GM18499 (cell line): Measurements from ENCODE around the gene ZFP28.

ENCODE experiments used
- ATAC-seq: cut with Tn5 transposase; IDR thresholded peaks from one replicate; pipeline ENCODE4 v1.9.1; 2021; ENCODE audit warnings: moderate number of reproducible peaks; ENCODE audit not compliant: insufficient read depth, unreplicated experiment

Gene ZFP28

DNA sequence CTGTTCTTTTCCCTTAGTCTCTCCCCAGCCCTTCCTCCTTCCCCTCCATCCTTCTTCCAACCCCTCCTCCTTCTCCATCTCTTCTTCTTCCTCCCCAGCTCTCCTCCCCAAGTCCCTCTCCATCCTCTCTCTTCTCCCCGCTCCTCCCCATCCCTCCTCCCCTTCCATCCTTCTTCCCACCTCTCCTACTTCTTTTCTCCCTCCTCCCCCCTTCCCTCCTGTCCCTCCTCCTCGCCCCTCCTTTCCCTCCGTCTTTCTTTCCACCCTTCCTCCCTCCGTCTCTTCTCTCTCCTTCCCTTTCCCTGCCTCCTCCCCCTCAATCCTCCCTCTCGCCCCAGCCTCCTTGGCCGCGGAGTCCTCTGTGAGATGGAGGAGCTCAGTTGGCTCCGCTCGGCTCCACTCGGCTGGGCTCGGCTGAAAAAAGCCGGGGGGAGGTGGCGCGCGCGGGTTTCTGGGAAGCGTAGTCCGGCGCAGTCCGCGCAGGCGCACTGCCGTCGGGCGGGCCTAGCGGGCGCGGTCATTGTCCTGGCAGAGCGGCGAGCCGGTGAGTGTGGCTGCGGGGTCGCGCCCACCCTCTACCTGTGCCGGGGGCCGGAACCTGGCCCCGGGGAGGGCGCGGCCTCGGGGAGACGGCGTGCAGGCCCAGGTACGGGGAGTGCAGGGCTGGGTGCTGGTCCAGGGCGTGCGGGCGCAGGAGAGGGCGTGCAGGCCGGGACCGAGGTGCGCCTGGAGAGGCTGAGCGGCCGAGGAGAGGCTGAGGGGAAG is 56.2 kb downstream of the ZFP28 start, which contains the start of gene ZNF71:
TSS of gene ZNF71 (plus strand) at position 520 of the 765 bp plus-strand sequence. CDS start 6,257 bp downstream, outside the sequence.
- no peak for ATAC-seq

DNA sequence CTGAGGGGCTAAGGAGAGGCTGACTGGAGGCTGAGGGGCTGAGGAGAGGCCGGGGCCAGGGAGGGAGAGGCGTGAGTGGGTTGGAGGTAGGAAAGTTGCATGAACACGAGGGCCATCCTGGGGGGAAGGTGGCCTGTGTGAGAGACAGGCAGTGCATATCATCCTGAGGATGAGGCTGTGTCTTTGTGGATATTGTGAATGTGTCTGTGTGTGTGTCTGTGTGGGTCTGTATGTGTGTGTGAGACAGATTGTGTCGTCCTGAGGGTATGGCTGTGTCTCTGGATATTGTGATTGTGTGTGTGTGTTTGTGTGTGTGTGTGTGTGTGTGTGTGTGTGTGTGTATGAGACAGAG is 56.8 kb downstream of the ZFP28 start:
- no peak for ATAC-seq

DNA sequence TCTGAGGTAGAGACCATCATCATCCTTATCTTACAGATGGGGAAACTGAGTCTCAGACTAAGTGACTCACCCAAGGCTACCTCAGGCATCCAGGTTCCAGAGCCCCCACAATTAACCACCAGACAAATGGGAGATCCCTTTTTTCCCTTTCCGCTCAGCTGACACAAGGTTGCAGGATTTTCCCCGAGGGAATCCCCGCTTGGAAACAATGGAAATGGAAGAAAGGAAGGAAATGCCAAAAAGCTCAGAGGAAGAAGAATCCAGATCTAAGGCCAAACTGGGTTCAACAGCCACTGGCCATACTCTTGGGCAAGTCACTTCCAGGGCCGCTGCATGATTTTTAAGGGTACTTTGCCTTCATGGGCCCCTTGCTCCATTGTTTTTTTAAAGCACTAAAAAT is 57.9 kb downstream of the ZFP28 start:
- no peak for ATAC-seq

DNA sequence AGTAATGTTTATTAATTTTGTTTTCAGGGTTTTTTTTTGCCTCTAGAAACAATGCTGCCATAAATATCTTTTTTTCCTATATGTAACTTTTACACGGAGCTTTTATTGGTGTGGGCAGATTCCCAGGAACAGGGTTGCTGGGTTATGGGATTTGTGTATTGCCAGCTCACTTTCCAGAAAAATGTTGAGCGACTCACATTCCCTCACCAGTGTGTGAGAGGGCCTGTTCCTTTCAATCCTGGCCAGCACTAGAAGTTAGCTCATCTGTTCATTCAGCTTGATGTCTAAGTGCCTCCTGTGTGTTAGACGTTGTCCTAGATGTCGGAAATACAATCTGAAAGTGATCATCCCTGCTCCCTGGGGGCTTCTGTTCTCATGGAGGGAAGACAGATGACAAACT is 58.9 kb downstream of the ZFP28 start:
- ATAC-seq: no peak

DNA sequence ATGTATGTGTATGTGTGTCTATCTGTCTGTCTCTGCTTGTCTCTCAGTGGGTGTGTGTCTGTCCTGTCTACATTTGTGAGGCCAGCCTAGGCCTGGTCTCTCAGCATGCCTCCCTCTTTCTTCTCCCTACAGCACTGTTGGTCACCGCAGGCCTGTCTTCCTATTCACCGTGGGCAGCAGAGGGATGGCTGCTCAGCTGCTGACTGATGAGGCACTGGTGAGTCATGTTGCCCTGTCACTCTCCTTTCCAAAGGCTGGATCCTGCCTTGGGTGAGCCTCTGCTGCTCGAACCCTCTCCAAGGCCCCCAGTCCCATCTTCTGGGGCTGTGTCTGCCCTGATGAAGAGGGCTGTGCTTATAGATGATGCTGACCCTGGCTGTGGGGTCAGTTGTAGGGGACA is 62.6 kb downstream of the ZFP28 start:
- ATAC-seq: no peak

GRCh38 chr19:56603829-56604228 is 65.1 kb downstream of the ZFP28 start:
- no peak for ATAC-seq
